GM13977 (cell line): ENCODE measurements around the gene PADI2.

Experiments
- DNase-seq: peaks from one replicate; pipeline ENCODE4 v3.0.0; 2012; ENCODE audit warnings: low spot score
- in situ Hi-C: fragments of 300-500 bp; cut with MboI; formaldehyde crosslinking; loops from one replicate; pipeline ENCODE4 v1.12.0; 2022; ENCODE audit warnings: low sequenced_read_pairs, low pct_unique_long_range_greater_than_20kb, mixed read lengths, inconsistent platforms; ENCODE audit not compliant: unreplicated experiment
- TF ChIP-seq, protein P1 (sequence below): IDR thresholded peaks from 2 replicates; pipeline ENCODE4 v1.5.1; 2012; ENCODE audit warnings: mild to moderate bottlenecking, control low read depth; ENCODE audit not compliant: insufficient read depth; ENCODE audit errors: extremely low read depth, missing control alignments

Gene PADI2

DNA sequence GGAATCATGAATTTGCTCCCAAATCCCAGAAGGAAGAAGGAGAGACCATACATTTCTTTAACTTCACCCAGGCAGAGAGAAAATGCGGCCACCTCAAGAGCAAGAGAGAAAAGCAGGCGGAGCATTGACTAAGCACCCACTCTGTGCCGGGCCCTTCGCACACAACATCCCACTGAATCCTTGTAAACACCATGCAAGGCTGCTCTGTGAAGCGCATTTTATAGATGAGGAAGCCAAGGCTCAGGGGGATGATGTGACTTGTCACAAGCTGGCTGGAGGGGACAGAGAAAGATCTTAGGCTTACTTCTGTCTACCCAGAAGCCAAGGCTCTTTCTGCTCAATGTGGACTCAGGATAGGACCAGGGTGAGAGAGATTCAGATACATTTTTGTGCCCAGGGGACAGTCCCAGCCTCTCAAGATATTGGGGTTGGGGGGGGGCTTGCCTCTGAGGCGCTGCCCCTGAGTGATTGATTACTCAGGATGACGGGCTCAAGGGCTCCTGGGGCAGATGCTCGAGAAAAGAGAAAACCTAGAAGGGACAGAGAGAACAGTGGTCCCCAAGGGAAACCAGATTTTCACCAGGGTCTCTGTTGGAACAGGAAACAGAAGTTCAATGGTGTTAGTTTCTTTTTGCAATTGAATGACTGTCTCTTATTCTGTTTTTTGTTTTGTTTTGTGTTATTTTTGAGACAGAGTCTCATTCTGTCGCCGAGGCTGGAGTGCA lies 19.5 kb downstream of the PADI2 start:
- TF ChIP-seq, protein P1, sequence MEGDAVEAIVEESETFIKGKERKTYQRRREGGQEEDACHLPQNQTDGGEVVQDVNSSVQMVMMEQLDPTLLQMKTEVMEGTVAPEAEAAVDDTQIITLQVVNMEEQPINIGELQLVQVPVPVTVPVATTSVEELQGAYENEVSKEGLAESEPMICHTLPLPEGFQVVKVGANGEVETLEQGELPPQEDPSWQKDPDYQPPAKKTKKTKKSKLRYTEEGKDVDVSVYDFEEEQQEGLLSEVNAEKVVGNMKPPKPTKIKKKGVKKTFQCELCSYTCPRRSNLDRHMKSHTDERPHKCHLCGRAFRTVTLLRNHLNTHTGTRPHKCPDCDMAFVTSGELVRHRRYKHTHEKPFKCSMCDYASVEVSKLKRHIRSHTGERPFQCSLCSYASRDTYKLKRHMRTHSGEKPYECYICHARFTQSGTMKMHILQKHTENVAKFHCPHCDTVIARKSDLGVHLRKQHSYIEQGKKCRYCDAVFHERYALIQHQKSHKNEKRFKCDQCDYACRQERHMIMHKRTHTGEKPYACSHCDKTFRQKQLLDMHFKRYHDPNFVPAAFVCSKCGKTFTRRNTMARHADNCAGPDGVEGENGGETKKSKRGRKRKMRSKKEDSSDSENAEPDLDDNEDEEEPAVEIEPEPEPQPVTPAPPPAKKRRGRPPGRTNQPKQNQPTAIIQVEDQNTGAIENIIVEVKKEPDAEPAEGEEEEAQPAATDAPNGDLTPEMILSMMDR = no peak
- in situ Hi-C loops = no loop called here
- DNase-seq = no peak

GRCh38 chr1:17098446-17099317 lies 20.6 kb downstream of the PADI2 start:
- DNase-seq = no peak
- TF ChIP-seq, protein P1 = no peak
- in situ Hi-C loops = no loop called here

GRCh38 chr1:17097787-17098186 lies 21.5 kb downstream of the PADI2 start:
- TF ChIP-seq, protein P1 = no peak
- DNase-seq = no peak
- in situ Hi-C loops = no loop called here

GRCh38 chr1:17097147-17097546 lies 22.1 kb downstream of the PADI2 start:
- DNase-seq = no peak
- TF ChIP-seq, protein P1 = no peak
- in situ Hi-C loops = no loop called here

- no peak for DNase-seq
- TF ChIP-seq, protein P1 = no peak
- in situ Hi-C loops = no loop called here
Observed at GRCh38 chr1:17096584-17096983, 22.7 kb downstream of the PADI2 start.

DNA sequence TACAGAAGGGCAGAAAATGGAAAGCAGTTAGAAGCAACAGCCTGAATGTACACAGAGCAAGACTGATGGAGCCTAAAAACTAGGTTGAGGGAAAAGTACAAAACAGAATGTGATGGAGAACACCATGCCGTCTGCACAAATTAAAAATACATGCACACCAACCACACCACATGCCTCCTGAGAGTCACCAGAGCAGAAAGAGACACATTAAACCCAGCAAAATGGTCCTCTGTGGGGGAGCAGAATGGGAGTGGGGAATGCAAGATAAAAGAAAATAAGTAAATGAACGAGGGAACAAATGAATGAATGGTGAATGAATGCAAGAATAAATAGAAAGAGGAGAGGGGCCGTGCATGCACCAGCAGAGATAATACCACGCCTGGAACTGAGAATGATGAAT lies 24.1 kb downstream of the PADI2 start:
- TF ChIP-seq, protein P1 = no peak
- in situ Hi-C loops = no loop called here

More for the DNA sequence above, 24.1 kb downstream of the PADI2 start:
- DNase-seq = no peak
